DMS153 (cell line): ENCODE data around the gene PRPF19.
A peak's percentile ranks its signal among the peaks of the same experiment; 100 is the strongest.

Experiments used
- DNase-seq: peaks from one replicate; lab custom pipeline; 2025; lab: John Stamatoyannopoulos, UW

Gene PRPF19

DNA sequence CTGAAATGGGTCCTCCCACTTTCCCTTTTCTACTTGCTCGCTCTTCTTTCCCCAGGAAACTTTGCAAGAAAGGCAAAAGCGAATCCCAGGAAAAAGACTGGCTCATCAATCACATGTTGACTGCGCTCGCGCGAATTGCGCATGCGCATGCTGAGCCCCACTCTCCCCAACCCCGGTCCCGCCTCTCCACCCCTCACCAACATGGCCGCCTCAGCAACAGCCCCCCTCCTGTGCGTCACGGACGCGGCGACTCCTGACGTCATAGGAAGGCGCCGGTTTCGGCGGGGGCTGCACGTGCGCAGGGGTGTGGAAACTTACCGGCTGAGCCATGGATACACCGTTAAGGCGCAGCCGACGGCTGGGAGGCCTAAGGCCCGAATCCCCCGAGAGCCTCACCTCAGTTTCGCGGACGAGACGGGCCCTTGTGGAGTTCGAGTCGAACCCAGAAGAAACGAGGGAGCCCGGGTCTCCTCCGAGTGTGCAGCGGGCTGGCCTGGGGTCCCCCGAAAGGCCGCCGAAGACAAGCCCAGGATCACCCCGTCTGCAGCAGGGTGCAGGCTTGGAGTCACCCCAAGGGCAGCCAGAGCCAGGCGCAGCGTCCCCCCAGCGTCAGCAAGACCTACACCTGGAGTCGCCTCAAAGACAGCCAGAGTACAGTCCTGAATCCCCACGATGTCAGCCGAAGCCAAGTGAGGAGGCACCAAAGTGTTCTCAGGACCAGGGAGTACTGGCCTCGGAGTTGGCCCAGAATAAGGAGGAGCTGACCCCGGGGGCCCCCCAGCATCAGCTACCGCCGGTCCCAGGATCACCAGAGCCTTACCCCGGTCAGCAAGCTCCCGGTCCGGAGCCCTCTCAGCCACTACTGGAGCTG lies 64.4 kb downstream of the PRPF19 start, which contains the start of gene CCDC86:
Gene CCDC86, plus strand, starts transcription at position 317 of the 871 bp plus-strand sequence. Its CDS starts 12 bp downstream, at position 329.
- DNase-seq, result peak; percentile 77
